NCI-H1092 treated with DMSO at 0.1 percent for 48 hours (cell line): ENCODE results near the gene ZNF423.
"Not testable (repeated sequence)": the region's sequence is repeated elsewhere in the genome, so short reads cannot be mapped to it uniquely, and the experiment has no call there.

ENCODE experiments used
- DNase-seq: peaks from one replicate; lab custom pipeline; 2025; lab: John Stamatoyannopoulos, UW

ZNF423 gene

GRCh38 chr16:49510141-49510540 lies 345.8 kb downstream of the ZNF423 start:
- no peak for DNase-seq

GRCh38 chr16:49506058-49507013 lies 349.6 kb downstream of the ZNF423 start:
- DNase-seq, result not testable (repeated sequence)

GRCh38 chr16:49505556-49505955 lies 350.4 kb downstream of the ZNF423 start:
- no peak for DNase-seq

GRCh38 chr16:49504626-49505025 lies 351.3 kb downstream of the ZNF423 start:
- DNase-seq, result no peak

- DNase-seq, result no peak
Measured at GRCh38 chr16:49504023-49504364, 351.9 kb downstream of the ZNF423 start.

- no peak for DNase-seq
Measured at GRCh38 chr16:49503256-49504022, 352.5 kb downstream of the ZNF423 start.

- DNase-seq, result no peak
Measured at GRCh38 chr16:49502136-49502881, 353.6 kb downstream of the ZNF423 start.

GRCh38 chr16:49499869-49500610 lies 355.9 kb downstream of the ZNF423 start:
- DNase-seq, result no peak

- no peak for DNase-seq
Measured at GRCh38 chr16:49499414-49499785, 356.5 kb downstream of the ZNF423 start.

- peak; percentile 62 for DNase-seq
Measured at GRCh38 chr16:49498666-49499413, 357.1 kb downstream of the ZNF423 start.

GRCh38 chr16:49498264-49498663 lies 357.6 kb downstream of the ZNF423 start:
- DNase-seq, result peak; percentile 34

- DNase-seq, result no peak
Measured at GRCh38 chr16:49497466-49497865, 358.4 kb downstream of the ZNF423 start.

GRCh38 chr16:49496656-49497055 lies 359.3 kb downstream of the ZNF423 start:
- DNase-seq, result no peak

- DNase-seq, result no peak
Measured at GRCh38 chr16:49495596-49496355, 360.1 kb downstream of the ZNF423 start.

GRCh38 chr16:49494891-49495566 lies 360.9 kb downstream of the ZNF423 start:
- no peak for DNase-seq

- DNase-seq, result no peak
Measured at GRCh38 chr16:49494474-49494873, 361.4 kb downstream of the ZNF423 start.

GRCh38 chr16:49493836-49494235 lies 362.1 kb downstream of the ZNF423 start:
- DNase-seq, result no peak

GRCh38 chr16:49492896-49493626 lies 362.9 kb downstream of the ZNF423 start:
- DNase-seq, result no peak
